Muscle layer of colon (tissue), 2 donors: ENCODE data around the gene ZBTB20.

Source experiments
- H3K27ac ChIP-seq: one replicate; pipeline ENCODE4 v1.7.0; 2013; ENCODE audit warnings: low read depth, mild to moderate bottlenecking, low read length, moderate library complexity
- H3K27me3 ChIP-seq, 2 donors: one replicate each; pipeline ENCODE4 v1.7.0; 2013; ENCODE audit warnings: low read length in 2 of 2, mild to moderate bottlenecking in 2 of 2; ENCODE audit not compliant: insufficient read depth in 2 of 2, control insufficient read depth in 1 of 2
- H3K36me3 ChIP-seq: one replicate; pipeline ENCODE4 v1.7.0; 2013; ENCODE audit warnings: mild to moderate bottlenecking, low read length; ENCODE audit not compliant: insufficient read depth
- H3K4me1 ChIP-seq: one replicate; pipeline ENCODE4 v1.7.0; 2013; ENCODE audit warnings: mild to moderate bottlenecking, low read length; ENCODE audit not compliant: insufficient read depth
- H3K4me3 ChIP-seq, 2 donors: one replicate each; pipeline ENCODE4 v1.7.0; 2013; ENCODE audit warnings: low read length in 2 of 2, low read depth in 1 of 2, mild to moderate bottlenecking in 1 of 2, moderate library complexity in 1 of 2
- H3K9ac ChIP-seq: one replicate; pipeline ENCODE4 v1.7.0; 2013; ENCODE audit warnings: low read length
- H3K9me3 ChIP-seq: one replicate; pipeline ENCODE4 v1.7.0; 2013; ENCODE audit warnings: mild to moderate bottlenecking, low read length
- donor health status: abdominal sarcoma.
- donor health status: Adenocarcinoma of cecum.

Gene ZBTB20

GRCh38 chr3:114451561-114452018 is 695.5 kb downstream of the ZBTB20 start:
- Histone ChIP-seq H3K4me1 (peaks cover 9% of the 10 kb centered on the region), H3K27me3 (no peaks in the 10 kb centered on the region), H3K27ac (peak overlapping the region; percentile 29), H3K36me3 (no peaks in the 10 kb centered on the region), H3K4me3 (no peak overlapping the region), H3K9ac (no peak overlapping the region), H3K9me3 (no peaks in the 10 kb centered on the region)

- Histone ChIP-seq H3K27ac (no peak overlapping the region), H3K27me3 (no peaks in the 10 kb centered on the region), H3K4me1 (peaks cover 14% of the 10 kb centered on the region), H3K4me3 (no peak overlapping the region), H3K36me3 (no peaks in the 10 kb centered on the region), H3K9me3 (no peaks in the 10 kb centered on the region), H3K9ac (no peak overlapping the region)
Measured at GRCh38 chr3:114451051-114451451, 696.0 kb downstream of the ZBTB20 start.

- no peak overlapping the region for H3K9ac ChIP-seq
- H3K36me3 ChIP-seq = no peaks in the 10 kb centered on the region
- H3K27me3 ChIP-seq = no peaks in the 10 kb centered on the region
- peaks cover 13% of the 10 kb centered on the region for H3K4me1 ChIP-seq
- H3K27ac ChIP-seq = no peak overlapping the region
- H3K9me3 ChIP-seq = no peaks in the 10 kb centered on the region
- H3K4me3 ChIP-seq = no peak overlapping the region
Measured at GRCh38 chr3:114450008-114450596, 697.0 kb downstream of the ZBTB20 start.

- Histone ChIP-seq H3K27me3 (no peaks in the 10 kb centered on the region), H3K27ac (no peak overlapping the region), H3K36me3 (no peaks in the 10 kb centered on the region), H3K4me1 (peaks cover 13% of the 10 kb centered on the region), H3K4me3 (no peak overlapping the region), H3K9me3 (no peaks in the 10 kb centered on the region), H3K9ac (no peak overlapping the region)
Measured at GRCh38 chr3:114449271-114450007, 697.6 kb downstream of the ZBTB20 start.

GRCh38 chr3:114447950-114448479 is 699.1 kb downstream of the ZBTB20 start:
- Histone ChIP-seq H3K4me3 (no peak overlapping the region), H3K36me3 (no peaks in the 10 kb centered on the region), H3K27me3 (no peaks in the 10 kb centered on the region), H3K4me1 (peaks cover 14% of the 10 kb centered on the region), H3K9me3 (no peaks in the 10 kb centered on the region), H3K9ac (no peak overlapping the region), H3K27ac (no peak overlapping the region)

GRCh38 chr3:114447545-114447944 is 699.5 kb downstream of the ZBTB20 start:
- Histone ChIP-seq H3K4me3 (no peak overlapping the region), H3K27me3 (no peaks in the 10 kb centered on the region), H3K9ac (no peak overlapping the region), H3K27ac (no peak overlapping the region), H3K9me3 (no peaks in the 10 kb centered on the region), H3K4me1 (peaks cover 18% of the 10 kb centered on the region), H3K36me3 (no peaks in the 10 kb centered on the region)

- H3K27ac ChIP-seq = no peak overlapping the region
- H3K4me1 ChIP-seq = peaks cover 27% of the 10 kb centered on the region
- no peaks in the 10 kb centered on the region for H3K27me3 ChIP-seq
- no peak overlapping the region for H3K4me3 ChIP-seq
- H3K36me3 ChIP-seq = no peaks in the 10 kb centered on the region
- H3K9ac ChIP-seq = no peak overlapping the region
- no peaks in the 10 kb centered on the region for H3K9me3 ChIP-seq
Measured at GRCh38 chr3:114446600-114446999, 700.5 kb downstream of the ZBTB20 start.

- peaks cover 38% of the 10 kb centered on the region for H3K4me1 ChIP-seq
- H3K4me3 ChIP-seq = no peak overlapping the region
- no peaks in the 10 kb centered on the region for H3K36me3 ChIP-seq
- H3K9me3 ChIP-seq = no peaks in the 10 kb centered on the region
- no peak overlapping the region for H3K9ac ChIP-seq
- no peaks in the 10 kb centered on the region for H3K27me3 ChIP-seq
- no peak overlapping the region for H3K27ac ChIP-seq
Measured at GRCh38 chr3:114445233-114445632, 701.9 kb downstream of the ZBTB20 start.

- Histone ChIP-seq H3K9ac (no peak overlapping the region), H3K4me3 (no peak overlapping the region), H3K9me3 (no peaks in the 10 kb centered on the region), H3K27me3 (no peaks in the 10 kb centered on the region), H3K36me3 (no peaks in the 10 kb centered on the region), H3K4me1 (peaks cover 38% of the 10 kb centered on the region), H3K27ac (no peak overlapping the region)
Measured at GRCh38 chr3:114444216-114444615, 702.9 kb downstream of the ZBTB20 start.

- H3K27ac ChIP-seq = no peak overlapping the region
- no peaks in the 10 kb centered on the region for H3K27me3 ChIP-seq
- no peak overlapping the region for H3K4me3 ChIP-seq
- H3K9ac ChIP-seq = no peak overlapping the region
- H3K9me3 ChIP-seq = no peaks in the 10 kb centered on the region
- H3K4me1 ChIP-seq = peaks cover 38% of the 10 kb centered on the region
- H3K36me3 ChIP-seq = no peaks in the 10 kb centered on the region
Measured at GRCh38 chr3:114442246-114442645, 704.8 kb downstream of the ZBTB20 start.

- Histone ChIP-seq H3K27me3 (no peaks in the 10 kb centered on the region), H3K27ac (no peak overlapping the region), H3K9ac (no peak overlapping the region), H3K4me1 (peaks cover 31% of the 10 kb centered on the region), H3K36me3 (no peaks in the 10 kb centered on the region), H3K4me3 (peak overlapping the region in 1 of 2 donors; percentile 3), H3K9me3 (no peaks in the 10 kb centered on the region)
Measured at GRCh38 chr3:114441386-114441785, 705.7 kb downstream of the ZBTB20 start.
